Smooth muscle cell (in vitro differentiated cells): Measurements from ENCODE around the gene SLC1A3. TPM values are rescaled to one million over a fixed set of nuclear protein-coding genes. Genes with fewer than 3 reads are reported as not detected.

Source experiments
- DNase-seq: peaks from one replicate; lab custom pipeline; 2025; ENCODE audit not compliant: unreplicated experiment; lab: John Stamatoyannopoulos, UW
- H2AFZ ChIP-seq: fragments of 200-600 bp; sonication (generic); 2 replicates; pipeline ENCODE4 v1.6.0; 2016; ENCODE audit warnings: antibody characterized with exemption, low read depth, mild to moderate bottlenecking
- H3F3A ChIP-seq: fragments of 200-600 bp; sonication (generic); 2 replicates; pipeline ENCODE4 v1.6.0; 2017; ENCODE audit warnings: antibody characterized with exemption, low read depth
- H3K27ac ChIP-seq: fragments of 200-600 bp; sonication (generic); 2 replicates; pipeline ENCODE4 v1.5.1; 2016; ENCODE audit warnings: low read depth, mild to moderate bottlenecking
- H3K27me3 ChIP-seq: fragments of 200-600 bp; sonication (generic); 2 replicates; pipeline ENCODE4 v1.6.1; 2016; ENCODE audit warnings: low read depth, mild to moderate bottlenecking
- H3K36me3 ChIP-seq: fragments of 200-600 bp; sonication (generic); 2 replicates; pipeline ENCODE4 v1.5.1; 2016; ENCODE audit warnings: low read depth
- H3K4me1 ChIP-seq: fragments of 200-600 bp; sonication (generic); 2 replicates; pipeline ENCODE4 v1.5.1; 2016; ENCODE audit warnings: low read depth
- H3K4me2 ChIP-seq: fragments of 200-600 bp; sonication (generic); 2 replicates; pipeline ENCODE4 v1.6.0; 2016; ENCODE audit warnings: mild to moderate bottlenecking
- H3K4me3 ChIP-seq: fragments of 200-600 bp; sonication (generic); 2 replicates; pipeline ENCODE4 v1.5.1; 2016; ENCODE audit warnings: mild to moderate bottlenecking
- H3K79me2 ChIP-seq: fragments of 200-600 bp; sonication (generic); 2 replicates; pipeline ENCODE4 v1.6.0; 2016; ENCODE audit warnings: low read depth, mild to moderate bottlenecking
- H3K9ac ChIP-seq: fragments of 200-600 bp; sonication (generic); 2 replicates; pipeline ENCODE4 v1.6.0; 2016; ENCODE audit warnings: low read depth
- H3K9me3 ChIP-seq: fragments of 200-600 bp; sonication (generic); replicated peaks from 2 replicates; pipeline ENCODE4 v1.5.1; 2016; ENCODE audit warnings: low read depth
- H4K20me1 ChIP-seq: fragments of 200-600 bp; sonication (generic); 2 replicates; pipeline ENCODE4 v1.6.0; 2016; ENCODE audit warnings: low read depth
- WGBS: methylation state at CpG from one replicate; pipeline ENCODE4 v1.1.7; 2016; ENCODE audit warnings: low lambda C conversion rate; 5-methylcytosine and 5-hydroxymethylcytosine counted together
- polyA plus RNA-seq: library from polyadenylated mRNA; unstranded; fragments of >200 nt; fragmentation: Nextera tagmentation; extraction: Ambion mirVana; gene quantifications from 2 replicates; pipeline ENCODE4 v1.2.1, GENCODE V29; 2016
- total RNA-seq: library from RNA; depleted of rRNA; stranded (reverse); fragments of >200 nt; gene quantifications from 2 replicates; pipeline ENCODE4 v1.2.3, GENCODE V29; 2014
- TF ChIP-seq, protein P1 (sequence below): fragments of 200-600 bp; sonication (generic); IDR thresholded peaks from 2 replicates; pipeline ENCODE4 v1.5.1; 2017; ENCODE audit warnings: borderline replicate concordance, mild to moderate bottlenecking, antibody characterized with exemption; ENCODE audit not compliant: insufficient read depth, poor library complexity, severe bottlenecking

The SLC1A3 gene
- total and polyA plus RNA-seq, 2 experiments from 2014 or later: 2.1 to 6.8 TPM

DNA sequence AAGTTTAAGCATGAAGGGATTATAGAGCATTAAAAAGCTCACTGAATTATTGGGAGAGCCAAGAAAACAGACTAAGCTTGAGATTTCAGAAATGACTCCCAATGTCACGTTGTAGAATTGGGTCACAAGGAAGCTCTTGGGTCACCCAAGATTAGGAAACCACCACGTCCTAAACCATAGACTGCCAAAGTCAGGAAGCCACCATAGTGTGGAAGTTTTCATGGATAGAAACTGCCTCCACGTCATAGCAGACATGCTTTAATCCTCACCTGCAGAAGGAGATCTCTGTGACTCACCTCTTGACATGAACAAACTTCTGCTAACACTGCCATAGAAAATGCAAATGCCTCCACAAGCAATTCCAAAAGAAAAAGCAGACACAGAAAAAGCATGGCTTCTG is 106.3 kb downstream of the SLC1A3 start:
- Histone ChIP-seq H3F3A (no peaks in the 10 kb centered on the region), H3K9me3 (no peaks in the 10 kb centered on the region), H3K27ac (no peak overlapping the region), H3K79me2 (no peaks in the 10 kb centered on the region), H3K36me3 (no peaks in the 10 kb centered on the region), H3K9ac (no peak overlapping the region), H4K20me1 (no peaks in the 10 kb centered on the region), H3K4me1 (no peaks in the 10 kb centered on the region), H2AFZ (no peak overlapping the region), H3K27me3 (no peaks in the 10 kb centered on the region), H3K4me3 (no peak overlapping the region), H3K4me2 (no peak overlapping the region)
- TF ChIP-seq, protein P1, sequence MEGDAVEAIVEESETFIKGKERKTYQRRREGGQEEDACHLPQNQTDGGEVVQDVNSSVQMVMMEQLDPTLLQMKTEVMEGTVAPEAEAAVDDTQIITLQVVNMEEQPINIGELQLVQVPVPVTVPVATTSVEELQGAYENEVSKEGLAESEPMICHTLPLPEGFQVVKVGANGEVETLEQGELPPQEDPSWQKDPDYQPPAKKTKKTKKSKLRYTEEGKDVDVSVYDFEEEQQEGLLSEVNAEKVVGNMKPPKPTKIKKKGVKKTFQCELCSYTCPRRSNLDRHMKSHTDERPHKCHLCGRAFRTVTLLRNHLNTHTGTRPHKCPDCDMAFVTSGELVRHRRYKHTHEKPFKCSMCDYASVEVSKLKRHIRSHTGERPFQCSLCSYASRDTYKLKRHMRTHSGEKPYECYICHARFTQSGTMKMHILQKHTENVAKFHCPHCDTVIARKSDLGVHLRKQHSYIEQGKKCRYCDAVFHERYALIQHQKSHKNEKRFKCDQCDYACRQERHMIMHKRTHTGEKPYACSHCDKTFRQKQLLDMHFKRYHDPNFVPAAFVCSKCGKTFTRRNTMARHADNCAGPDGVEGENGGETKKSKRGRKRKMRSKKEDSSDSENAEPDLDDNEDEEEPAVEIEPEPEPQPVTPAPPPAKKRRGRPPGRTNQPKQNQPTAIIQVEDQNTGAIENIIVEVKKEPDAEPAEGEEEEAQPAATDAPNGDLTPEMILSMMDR: no peak
- DNase-seq: no peak
- WGBS: 70% methylated on average over 3 of the region's 3 CpGs

DNA sequence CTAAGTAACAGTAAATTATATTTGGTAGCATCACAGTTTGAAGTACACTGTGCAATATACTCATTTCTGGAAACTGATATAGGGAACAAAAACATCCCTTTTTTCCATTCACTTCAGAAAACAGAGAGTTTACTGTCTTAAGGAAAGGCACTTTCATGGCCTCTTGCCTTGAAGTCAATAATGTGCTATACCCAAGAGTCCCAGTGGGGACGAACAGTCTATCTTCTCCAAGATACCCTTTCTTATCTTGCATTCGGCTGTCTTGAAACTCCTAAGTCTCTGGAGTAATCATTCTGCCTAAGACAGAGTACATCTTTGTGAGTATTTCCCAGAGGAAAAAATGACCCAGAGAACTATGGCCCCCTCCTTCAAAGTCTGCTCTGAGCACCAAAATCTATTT is 107.1 kb downstream of the SLC1A3 start:
- no peak overlapping the region for H2AFZ ChIP-seq
- H3K4me3 ChIP-seq: no peak overlapping the region
- H3F3A ChIP-seq: no peaks in the 10 kb centered on the region
- no peak for DNase-seq
- no peak overlapping the region for H3K9ac ChIP-seq
- H3K4me1 ChIP-seq: no peaks in the 10 kb centered on the region
- H3K4me2 ChIP-seq: no peak overlapping the region
- no peaks in the 10 kb centered on the region for H3K27me3 ChIP-seq
- 31% methylated on average over 2 of the region's 2 CpGs for WGBS
- no peak overlapping the region for H3K27ac ChIP-seq
- no peaks in the 10 kb centered on the region for H3K9me3 ChIP-seq
- no peaks in the 10 kb centered on the region for H3K79me2 ChIP-seq
- TF ChIP-seq, protein P1: no peak
- H4K20me1 ChIP-seq: no peaks in the 10 kb centered on the region
- no peaks in the 10 kb centered on the region for H3K36me3 ChIP-seq

DNA sequence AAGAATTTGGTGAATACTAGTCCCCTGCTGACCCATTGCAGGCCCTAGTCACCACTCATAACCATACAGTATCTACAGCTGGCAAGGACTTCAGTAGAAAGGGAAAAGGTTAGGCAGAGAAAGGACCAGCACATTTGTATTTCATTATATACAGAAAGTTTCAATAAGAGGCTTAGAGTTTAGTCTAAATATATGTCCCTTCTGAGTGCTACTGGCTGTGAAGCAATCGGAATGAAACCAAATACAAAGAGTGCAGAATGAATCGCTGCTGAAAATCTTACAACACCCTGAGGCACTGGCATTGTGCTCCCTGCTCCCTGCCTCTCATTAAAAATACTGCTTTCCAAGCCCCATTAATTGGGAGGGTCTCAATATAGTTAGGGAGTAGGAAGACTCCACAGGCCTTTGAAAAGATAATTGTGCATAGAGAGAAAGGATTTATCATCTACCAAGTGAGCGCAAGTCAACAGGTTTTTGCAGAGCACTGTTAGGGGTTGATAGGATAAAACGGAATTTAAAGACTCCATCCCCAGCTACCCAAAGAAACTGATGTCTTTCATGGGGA is 110.8 kb downstream of the SLC1A3 start:
- no peaks in the 10 kb centered on the region for H4K20me1 ChIP-seq
- H3K4me3 ChIP-seq: no peak overlapping the region
- no peak overlapping the region for H3K4me2 ChIP-seq
- 88% methylated on average over 4 of the region's 4 CpGs for WGBS
- H2AFZ ChIP-seq: no peak overlapping the region
- no peak overlapping the region for H3K9ac ChIP-seq
- H3K27me3 ChIP-seq: no peaks in the 10 kb centered on the region
- TF ChIP-seq, protein P1: no peak
- H3K4me1 ChIP-seq: no peaks in the 10 kb centered on the region
- H3K9me3 ChIP-seq: no peaks in the 10 kb centered on the region
- no peak overlapping the region for H3K27ac ChIP-seq
- H3K79me2 ChIP-seq: no peaks in the 10 kb centered on the region
- no peak for DNase-seq
- H3F3A ChIP-seq: no peaks in the 10 kb centered on the region
- H3K36me3 ChIP-seq: no peaks in the 10 kb centered on the region

DNA sequence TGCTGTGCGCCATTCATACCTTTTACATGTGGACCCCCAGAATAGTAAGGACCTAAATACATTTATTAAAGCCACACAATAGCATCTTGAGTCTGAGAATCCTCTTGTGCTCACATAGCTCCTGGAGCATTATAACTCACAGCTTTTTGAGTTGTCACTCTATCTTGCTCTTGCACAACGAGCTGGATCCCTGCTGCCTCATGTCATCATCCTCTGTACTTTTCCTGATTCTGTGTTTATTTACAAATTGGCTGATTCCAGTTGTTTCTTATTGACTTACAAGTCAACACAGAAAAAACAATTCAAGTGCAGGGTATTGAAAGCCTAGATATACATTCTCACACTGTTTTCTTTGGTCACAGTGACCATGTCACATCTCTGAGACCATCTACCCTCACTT is 112.9 kb downstream of the SLC1A3 start:
- Histone ChIP-seq H3K4me3 (no peak overlapping the region), H3K79me2 (no peaks in the 10 kb centered on the region), H3K36me3 (no peaks in the 10 kb centered on the region), H2AFZ (no peak overlapping the region), H4K20me1 (no peaks in the 10 kb centered on the region), H3K4me2 (no peak overlapping the region), H3K9ac (no peak overlapping the region), H3K4me1 (no peaks in the 10 kb centered on the region), H3K9me3 (no peaks in the 10 kb centered on the region), H3F3A (no peaks in the 10 kb centered on the region), H3K27ac (no peak overlapping the region), H3K27me3 (no peaks in the 10 kb centered on the region)
- TF ChIP-seq, protein P1: no peak
- DNase-seq: no peak
- 83% methylated on average over 2 of the region's 2 CpGs for WGBS
